SK-N-SH treated with all-trans-retinoic acid at 6 μM for 48 hours (cell line): ENCODE measurements around the gene FYCO1.

Source experiments
- ATAC-seq: fragments of 200-7000 bp; cut with Tn5 transposase; 3 replicates; pipeline ENCODE4 v1.9.1; 2020; ENCODE audit warnings: mild to moderate bottlenecking, moderate library complexity
- ARNTL ChIP-seq: fragments of 450-650 bp; formaldehyde crosslinking; IDR thresholded peaks from 2 replicates; pipeline ENCODE4 v1.5.0; 2020; ENCODE audit warnings: low read depth, mild to moderate bottlenecking, moderate library complexity, borderline replicate concordance
- BACH2 ChIP-seq: fragments of 250-450 bp; sonication (Bioruptor Pico); IDR thresholded peaks from 2 replicates; pipeline ENCODE4 v1.9.0; 2021; ENCODE audit warnings: mild to moderate bottlenecking, borderline replicate concordance
- CSDC2 ChIP-seq: fragments of 250-450 bp; sonication (Bioruptor Pico); IDR thresholded peaks from 2 replicates; pipeline ENCODE4 v1.5.0; 2020; ENCODE audit warnings: mild to moderate bottlenecking, moderate library complexity
- ESRRG ChIP-seq: fragments of 250-450 bp; sonication (Bioruptor Pico); IDR thresholded peaks from 2 replicates; pipeline ENCODE4 v1.6.1; 2021; ENCODE audit warnings: mild to moderate bottlenecking
- GLIS3 ChIP-seq: fragments of 250-450 bp; sonication (Bioruptor Pico); IDR thresholded peaks from 2 replicates; pipeline ENCODE4 v1.5.0; 2020; ENCODE audit warnings: mild to moderate bottlenecking, moderate library complexity
- ISL1 ChIP-seq: fragments of 250-450 bp; sonication (Bioruptor Pico); IDR thresholded peaks from 2 replicates; pipeline ENCODE4 v2.1.2; 2022; ENCODE audit warnings: mild to moderate bottlenecking, moderate library complexity
- OSR1 ChIP-seq: fragments of 250-450 bp; sonication (Bioruptor Pico); IDR thresholded peaks from 2 replicates; pipeline ENCODE4 v1.8.0; 2022; ENCODE audit warnings: moderate library complexity, mild to moderate bottlenecking, inconsistent platforms
- RARB ChIP-seq: fragments of 250-450 bp; sonication (Bioruptor Pico); IDR thresholded peaks from 2 replicates; pipeline ENCODE4 v1.8.0; 2021; ENCODE audit warnings: mild to moderate bottlenecking, moderate library complexity
- SNAI2 ChIP-seq: fragments of 250-450 bp; sonication (Bioruptor Pico); IDR thresholded peaks from 2 replicates; pipeline ENCODE4 v1.5.0; 2020; ENCODE audit warnings: mild to moderate bottlenecking, moderate library complexity
- TCF4 ChIP-seq: fragments of 250-450 bp; sonication (Bioruptor Pico); IDR thresholded peaks from 2 replicates; pipeline ENCODE4 v1.8.0; 2021; ENCODE audit warnings: mild to moderate bottlenecking, moderate library complexity, borderline replicate concordance
- TOX ChIP-seq: fragments of 250-450 bp; sonication (Bioruptor Pico); IDR thresholded peaks from 2 replicates; pipeline ENCODE4 v1.8.0; 2021; ENCODE audit warnings: mild to moderate bottlenecking, moderate library complexity, borderline replicate concordance
- ZC3H10 ChIP-seq: fragments of 250-450 bp; sonication (Bioruptor Pico); IDR thresholded peaks from 2 replicates; pipeline ENCODE4 v1.5.1; 2021; ENCODE audit warnings: mild to moderate bottlenecking, moderate library complexity
- ZFP3 ChIP-seq: fragments of 250-450 bp; sonication (Bioruptor Pico); IDR thresholded peaks from 2 replicates; pipeline ENCODE4 v1.5.0; 2020; ENCODE audit warnings: mild to moderate bottlenecking, moderate library complexity
- ZNF565 ChIP-seq: fragments of 450-650 bp; formaldehyde crosslinking; conservative IDR thresholded peaks from 2 replicates; pipeline ENCODE4 v1.5.0; 2020; ENCODE audit warnings: low read depth, mild to moderate bottlenecking, moderate library complexity
- ZNF70 ChIP-seq: fragments of 450-650 bp; formaldehyde crosslinking; IDR thresholded peaks from 2 replicates; pipeline ENCODE4 v1.5.0; 2020; ENCODE audit warnings: mild to moderate bottlenecking, moderate library complexity
- ZNF8 ChIP-seq: fragments of 450-650 bp; formaldehyde crosslinking; IDR thresholded peaks from 2 replicates; pipeline ENCODE4 v1.5.0; 2020; ENCODE audit warnings: mild to moderate bottlenecking, moderate library complexity
- TF ChIP-seq, protein P1 (sequence below): fragments of 250-450 bp; sonication (Bioruptor Pico); IDR thresholded peaks from 2 replicates; pipeline ENCODE4 v1.5.1; 2021; ENCODE audit warnings: mild to moderate bottlenecking, moderate library complexity
- TF ChIP-seq, protein P2 (sequence below): fragments of 250-450 bp; sonication (Bioruptor Pico); IDR thresholded peaks from 2 replicates; pipeline ENCODE4 v1.8.0; 2021; ENCODE audit warnings: low read depth, mild to moderate bottlenecking, moderate library complexity, borderline replicate concordance
- TF ChIP-seq, protein P3 (sequence below): fragments of 250-450 bp; sonication (Bioruptor Pico); IDR thresholded peaks from 2 replicates; pipeline ENCODE4 v1.5.1; 2020; ENCODE audit warnings: low read depth, mild to moderate bottlenecking, moderate library complexity
- TF ChIP-seq, protein P4 (sequence below): fragments of 250-450 bp; sonication (Bioruptor Pico); IDR thresholded peaks from 2 replicates; pipeline ENCODE4 v1.8.0; 2020; ENCODE audit warnings: mild to moderate bottlenecking, moderate library complexity, borderline replicate concordance
- TF ChIP-seq, protein P5 (sequence below): fragments of 250-450 bp; sonication (Bioruptor Pico); IDR thresholded peaks from 2 replicates; pipeline ENCODE4 v1.5.0; 2020; ENCODE audit warnings: mild to moderate bottlenecking, moderate library complexity

Gene FYCO1

DNA sequence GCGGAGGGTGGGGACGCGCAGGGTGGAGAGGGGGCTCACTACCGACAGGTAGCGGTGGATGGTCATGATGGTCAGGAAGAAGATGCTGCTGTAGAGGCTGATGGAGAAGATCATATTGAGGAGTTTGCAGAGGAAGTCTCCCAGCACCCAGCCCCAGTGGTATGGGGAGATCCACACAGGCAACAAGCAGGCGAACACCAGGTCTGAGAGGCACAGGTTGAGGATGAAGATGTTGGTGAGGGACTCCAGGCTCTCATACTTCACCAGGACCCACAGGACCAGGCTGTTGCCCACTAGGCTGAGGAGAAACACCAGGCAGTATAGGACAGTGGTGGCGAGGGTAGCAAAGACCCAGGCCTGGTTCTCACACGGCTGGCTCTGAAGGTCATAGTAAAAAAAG, 25.9 kb upstream of the FYCO1 start (continued):
- TF ChIP-seq, protein P1, sequence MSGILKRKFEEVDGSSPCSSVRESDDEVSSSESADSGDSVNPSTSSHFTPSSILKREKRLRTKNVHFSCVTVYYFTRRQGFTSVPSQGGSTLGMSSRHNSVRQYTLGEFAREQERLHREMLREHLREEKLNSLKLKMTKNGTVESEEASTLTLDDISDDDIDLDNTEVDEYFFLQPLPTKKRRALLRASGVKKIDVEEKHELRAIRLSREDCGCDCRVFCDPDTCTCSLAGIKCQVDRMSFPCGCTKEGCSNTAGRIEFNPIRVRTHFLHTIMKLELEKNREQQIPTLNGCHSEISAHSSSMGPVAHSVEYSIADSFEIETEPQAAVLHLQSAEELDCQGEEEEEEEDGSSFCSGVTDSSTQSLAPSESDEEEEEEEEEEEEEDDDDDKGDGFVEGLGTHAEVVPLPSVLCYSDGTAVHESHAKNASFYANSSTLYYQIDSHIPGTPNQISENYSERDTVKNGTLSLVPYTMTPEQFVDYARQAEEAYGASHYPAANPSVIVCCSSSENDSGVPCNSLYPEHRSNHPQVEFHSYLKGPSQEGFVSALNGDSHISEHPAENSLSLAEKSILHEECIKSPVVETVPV (CRISPR knock-in tag): no peak

DNA sequence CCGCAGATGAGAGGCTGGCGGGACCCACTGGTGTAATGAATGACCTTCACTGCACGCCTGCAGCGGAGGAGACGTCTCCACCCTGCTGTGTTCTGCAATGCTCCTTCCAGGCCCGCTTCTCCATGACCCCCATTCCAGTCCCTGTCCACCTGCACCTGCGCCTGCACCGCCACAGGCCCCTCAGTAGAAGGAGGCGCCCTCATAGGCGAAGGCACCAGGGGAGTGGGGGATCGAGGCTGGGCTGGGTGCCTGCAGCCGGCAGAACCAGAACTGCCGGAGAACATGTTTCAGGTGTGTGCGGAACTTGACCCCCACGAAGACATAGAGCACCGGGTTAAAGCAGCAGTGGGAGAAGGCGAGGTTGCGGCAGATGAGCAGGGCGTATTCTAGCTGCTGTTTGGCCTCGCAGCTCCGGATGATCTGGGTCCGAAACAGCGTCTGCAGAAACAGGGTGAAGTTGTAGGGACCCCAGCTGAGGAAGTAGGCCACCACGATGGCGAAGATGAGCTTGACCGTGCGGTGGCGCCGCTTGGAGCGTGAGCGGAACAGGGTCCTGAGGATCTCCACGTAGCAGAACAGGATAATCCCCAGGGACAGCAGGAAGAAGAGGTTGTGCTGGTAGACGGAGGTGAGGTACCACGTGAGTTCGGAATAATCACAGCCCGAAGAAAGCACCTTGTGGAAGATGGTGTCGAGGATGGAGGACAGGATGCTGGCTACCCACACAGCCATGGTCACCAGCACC, 25.3 kb upstream of the FYCO1 start:
- TF ChIP-seq SNAI2 (CRISPR knock-in tag) (no peak), RARB (CRISPR knock-in tag) (no peak), ZNF565 (CRISPR knock-in tag) (no peak), BACH2 (CRISPR knock-in tag) (no peak), ZFP3 (CRISPR knock-in tag) (no peak), OSR1 (no peak), ESRRG (CRISPR knock-in tag) (no peak), CSDC2 (no peak), ZC3H10 (no peak), TOX (no peak), ARNTL (no peak), ISL1 (no peak), ZNF70 (CRISPR knock-in tag) (no peak), TCF4 (CRISPR knock-in tag) (no peak), ZNF8 (no peak)
- TF ChIP-seq, protein P2, sequence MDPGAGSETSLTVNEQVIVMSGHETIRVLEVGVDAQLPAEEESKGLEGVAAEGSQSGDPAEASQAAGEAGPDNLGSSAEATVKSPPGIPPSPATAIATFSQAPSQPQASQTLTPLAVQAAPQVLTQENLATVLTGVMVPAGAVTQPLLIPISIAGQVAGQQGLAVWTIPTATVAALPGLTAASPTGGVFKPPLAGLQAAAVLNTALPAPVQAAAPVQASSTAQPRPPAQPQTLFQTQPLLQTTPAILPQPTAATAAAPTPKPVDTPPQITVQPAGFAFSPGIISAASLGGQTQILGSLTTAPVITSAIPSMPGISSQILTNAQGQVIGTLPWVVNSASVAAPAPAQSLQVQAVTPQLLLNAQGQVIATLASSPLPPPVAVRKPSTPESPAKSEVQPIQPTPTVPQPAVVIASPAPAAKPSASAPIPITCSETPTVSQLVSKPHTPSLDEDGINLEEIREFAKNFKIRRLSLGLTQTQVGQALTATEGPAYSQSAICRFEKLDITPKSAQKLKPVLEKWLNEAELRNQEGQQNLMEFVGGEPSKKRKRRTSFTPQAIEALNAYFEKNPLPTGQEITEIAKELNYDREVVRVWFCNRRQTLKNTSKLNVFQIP (CRISPR knock-in tag): no peak
- TF ChIP-seq, protein P1 (CRISPR knock-in tag): no peak
- TF ChIP-seq, protein P3, sequence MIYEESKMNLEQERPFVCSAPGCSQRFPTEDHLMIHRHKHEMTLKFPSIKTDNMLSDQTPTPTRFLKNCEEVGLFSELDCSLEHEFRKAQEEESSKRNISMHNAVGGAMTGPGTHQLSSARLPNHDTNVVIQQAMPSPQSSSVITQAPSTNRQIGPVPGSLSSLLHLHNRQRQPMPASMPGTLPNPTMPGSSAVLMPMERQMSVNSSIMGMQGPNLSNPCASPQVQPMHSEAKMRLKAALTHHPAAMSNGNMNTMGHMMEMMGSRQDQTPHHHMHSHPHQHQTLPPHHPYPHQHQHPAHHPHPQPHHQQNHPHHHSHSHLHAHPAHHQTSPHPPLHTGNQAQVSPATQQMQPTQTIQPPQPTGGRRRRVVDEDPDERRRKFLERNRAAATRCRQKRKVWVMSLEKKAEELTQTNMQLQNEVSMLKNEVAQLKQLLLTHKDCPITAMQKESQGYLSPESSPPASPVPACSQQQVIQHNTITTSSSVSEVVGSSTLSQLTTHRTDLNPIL (CRISPR knock-in tag): no peak
- TF ChIP-seq, protein P4, sequence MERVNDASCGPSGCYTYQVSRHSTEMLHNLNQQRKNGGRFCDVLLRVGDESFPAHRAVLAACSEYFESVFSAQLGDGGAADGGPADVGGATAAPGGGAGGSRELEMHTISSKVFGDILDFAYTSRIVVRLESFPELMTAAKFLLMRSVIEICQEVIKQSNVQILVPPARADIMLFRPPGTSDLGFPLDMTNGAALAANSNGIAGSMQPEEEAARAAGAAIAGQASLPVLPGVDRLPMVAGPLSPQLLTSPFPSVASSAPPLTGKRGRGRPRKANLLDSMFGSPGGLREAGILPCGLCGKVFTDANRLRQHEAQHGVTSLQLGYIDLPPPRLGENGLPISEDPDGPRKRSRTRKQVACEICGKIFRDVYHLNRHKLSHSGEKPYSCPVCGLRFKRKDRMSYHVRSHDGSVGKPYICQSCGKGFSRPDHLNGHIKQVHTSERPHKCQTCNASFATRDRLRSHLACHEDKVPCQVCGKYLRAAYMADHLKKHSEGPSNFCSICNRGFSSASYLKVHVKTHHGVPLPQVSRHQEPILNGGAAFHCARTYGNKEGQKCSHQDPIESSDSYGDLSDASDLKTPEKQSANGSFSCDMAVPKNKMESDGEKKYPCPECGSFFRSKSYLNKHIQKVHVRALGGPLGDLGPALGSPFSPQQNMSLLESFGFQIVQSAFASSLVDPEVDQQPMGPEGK (CRISPR knock-in tag): no peak
- no peak for ATAC-seq

DNA sequence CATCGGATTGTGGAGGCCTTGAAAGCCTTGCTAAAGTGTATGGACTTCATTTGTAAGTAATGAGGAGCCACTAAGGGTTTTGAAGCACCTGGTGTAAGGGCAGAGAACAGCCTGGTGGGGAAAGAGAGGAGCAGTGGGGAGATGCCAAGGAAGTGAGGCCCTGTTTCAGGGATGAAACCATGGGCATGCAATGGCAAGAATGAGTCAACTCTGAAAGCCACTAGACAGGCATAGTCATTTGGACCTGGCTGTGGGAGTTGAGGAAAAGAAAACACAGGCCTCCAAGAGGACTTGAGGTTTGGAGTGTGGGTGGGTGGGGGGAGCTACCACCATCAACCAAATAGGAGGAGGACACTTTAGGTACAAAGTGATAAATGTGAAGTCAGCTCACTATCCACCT, 24.1 kb upstream of the FYCO1 start:
- TF ChIP-seq, protein P3 (CRISPR knock-in tag): no peak
- TF ChIP-seq, protein P2 (CRISPR knock-in tag): no peak
- no peak for TF ChIP-seq CSDC2
- TF ChIP-seq ZC3H10: no peak
- TF ChIP-seq ARNTL: no peak
- no peak for TF ChIP-seq ZNF8
- TF ChIP-seq GLIS3 (CRISPR knock-in tag): no peak
- TF ChIP-seq OSR1: no peak
- no peak for TF ChIP-seq ZFP3 (CRISPR knock-in tag)
- TF ChIP-seq, protein P5, sequence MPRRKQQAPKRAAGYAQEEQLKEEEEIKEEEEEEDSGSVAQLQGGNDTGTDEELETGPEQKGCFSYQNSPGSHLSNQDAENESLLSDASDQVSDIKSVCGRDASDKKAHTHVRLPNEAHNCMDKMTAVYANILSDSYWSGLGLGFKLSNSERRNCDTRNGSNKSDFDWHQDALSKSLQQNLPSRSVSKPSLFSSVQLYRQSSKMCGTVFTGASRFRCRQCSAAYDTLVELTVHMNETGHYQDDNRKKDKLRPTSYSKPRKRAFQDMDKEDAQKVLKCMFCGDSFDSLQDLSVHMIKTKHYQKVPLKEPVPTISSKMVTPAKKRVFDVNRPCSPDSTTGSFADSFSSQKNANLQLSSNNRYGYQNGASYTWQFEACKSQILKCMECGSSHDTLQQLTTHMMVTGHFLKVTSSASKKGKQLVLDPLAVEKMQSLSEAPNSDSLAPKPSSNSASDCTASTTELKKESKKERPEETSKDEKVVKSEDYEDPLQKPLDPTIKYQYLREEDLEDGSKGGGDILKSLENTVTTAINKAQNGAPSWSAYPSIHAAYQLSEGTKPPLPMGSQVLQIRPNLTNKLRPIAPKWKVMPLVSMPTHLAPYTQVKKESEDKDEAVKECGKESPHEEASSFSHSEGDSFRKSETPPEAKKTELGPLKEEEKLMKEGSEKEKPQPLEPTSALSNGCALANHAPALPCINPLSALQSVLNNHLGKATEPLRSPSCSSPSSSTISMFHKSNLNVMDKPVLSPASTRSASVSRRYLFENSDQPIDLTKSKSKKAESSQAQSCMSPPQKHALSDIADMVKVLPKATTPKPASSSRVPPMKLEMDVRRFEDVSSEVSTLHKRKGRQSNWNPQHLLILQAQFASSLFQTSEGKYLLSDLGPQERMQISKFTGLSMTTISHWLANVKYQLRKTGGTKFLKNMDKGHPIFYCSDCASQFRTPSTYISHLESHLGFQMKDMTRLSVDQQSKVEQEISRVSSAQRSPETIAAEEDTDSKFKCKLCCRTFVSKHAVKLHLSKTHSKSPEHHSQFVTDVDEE: no peak
- no peak for TF ChIP-seq SNAI2 (CRISPR knock-in tag)
- TF ChIP-seq TOX: no peak

More for the DNA sequence above, 24.1 kb upstream of the FYCO1 start:
- ATAC-seq: no peak
